ENCODE measurements around the gene IFT27.

Gene IFT27

GRCh38 chr22:36715647-36716046 is 60.3 kb downstream of the IFT27 start:
- no peak for DNase-seq

- no peak for DNase-seq
Measured at GRCh38 chr22:36714110-36714509, 61.8 kb downstream of the IFT27 start.

DNA sequence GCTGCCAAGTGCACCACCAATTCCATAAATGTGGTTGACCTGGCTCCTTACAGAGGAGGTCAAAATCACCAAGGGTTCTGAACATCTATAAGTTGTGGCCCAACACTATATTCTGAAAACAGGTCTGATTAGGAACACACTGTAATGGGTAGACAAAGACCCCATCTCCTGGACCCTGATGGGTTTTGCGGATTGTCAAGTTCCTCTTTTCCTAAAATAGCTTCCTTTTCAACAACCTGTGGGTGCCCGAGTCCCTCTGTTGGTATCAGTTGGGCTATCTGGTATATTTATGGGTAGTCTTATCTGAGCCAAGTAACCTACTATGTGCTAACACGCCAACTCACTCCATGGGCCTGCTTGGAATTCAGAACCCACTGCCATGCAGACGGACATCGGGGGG is 62.5 kb downstream of the IFT27 start:
- no peak for DNase-seq

Measured in CD4-positive, alpha-beta T cell treated with Interleukin-15 for 1 hour (primary cell).